Omental fat pad (tissue), 4 donors: ENCODE results near the gene PTPRD. TPM values are rescaled to one million over a fixed set of nuclear protein-coding genes. Genes with fewer than 3 reads are reported as not detected.

Experiments
- ATAC-seq: fragments of 150-250 bp; one replicate; pipeline ENCODE4 v1.9.1; 2016; ENCODE audit warnings: mild to moderate bottlenecking, moderate library complexity; ENCODE audit not compliant: low FRiP score
- DNase-seq: peaks from one replicate; pipeline ENCODE4 v3.0.0-alpha.2; 2019; ENCODE audit warnings: low spot score
- total RNA-seq, 4 donors: library from RNA; depleted of rRNA; stranded (reverse); fragments of >200 nt; gene quantifications; one replicate each; pipeline ENCODE4 v1.1.0, GENCODE V29; 2016
- TF ChIP-seq, protein P1 (sequence below), 3 donors: fragments of 450-650 bp; IDR thresholded peaks; one replicate each; pipeline ENCODE4 v1.5.1; 2016 to 2017; ENCODE audit warnings: antibody characterized with exemption in 3 of 3, mild to moderate bottlenecking in 3 of 3, moderate library complexity in 2 of 3

PTPRD gene
- total RNA-seq, 4 donors from 2014 or later: 3.5 to 34.2 (median 11.2) TPM

DNA sequence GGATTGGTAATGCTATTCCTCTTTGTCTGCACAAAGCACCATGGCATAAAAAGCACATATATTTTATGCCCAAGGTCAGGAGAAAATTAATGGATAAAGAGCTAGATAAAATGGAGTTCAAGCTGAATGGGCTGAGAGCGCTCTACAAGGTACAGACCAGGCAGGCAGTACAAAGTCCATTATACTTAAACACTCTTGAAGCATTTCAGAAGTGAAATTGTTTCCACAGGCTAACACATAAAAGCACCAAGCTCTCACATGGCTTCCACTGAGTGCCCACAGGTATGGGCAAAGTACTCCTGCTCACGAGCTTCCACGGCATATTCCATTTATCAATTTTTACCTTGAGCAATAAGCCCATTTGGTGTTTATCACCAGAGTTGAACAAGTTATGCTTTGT lies 2042.0 kb downstream of the PTPRD start:
- TF ChIP-seq, protein P1, sequence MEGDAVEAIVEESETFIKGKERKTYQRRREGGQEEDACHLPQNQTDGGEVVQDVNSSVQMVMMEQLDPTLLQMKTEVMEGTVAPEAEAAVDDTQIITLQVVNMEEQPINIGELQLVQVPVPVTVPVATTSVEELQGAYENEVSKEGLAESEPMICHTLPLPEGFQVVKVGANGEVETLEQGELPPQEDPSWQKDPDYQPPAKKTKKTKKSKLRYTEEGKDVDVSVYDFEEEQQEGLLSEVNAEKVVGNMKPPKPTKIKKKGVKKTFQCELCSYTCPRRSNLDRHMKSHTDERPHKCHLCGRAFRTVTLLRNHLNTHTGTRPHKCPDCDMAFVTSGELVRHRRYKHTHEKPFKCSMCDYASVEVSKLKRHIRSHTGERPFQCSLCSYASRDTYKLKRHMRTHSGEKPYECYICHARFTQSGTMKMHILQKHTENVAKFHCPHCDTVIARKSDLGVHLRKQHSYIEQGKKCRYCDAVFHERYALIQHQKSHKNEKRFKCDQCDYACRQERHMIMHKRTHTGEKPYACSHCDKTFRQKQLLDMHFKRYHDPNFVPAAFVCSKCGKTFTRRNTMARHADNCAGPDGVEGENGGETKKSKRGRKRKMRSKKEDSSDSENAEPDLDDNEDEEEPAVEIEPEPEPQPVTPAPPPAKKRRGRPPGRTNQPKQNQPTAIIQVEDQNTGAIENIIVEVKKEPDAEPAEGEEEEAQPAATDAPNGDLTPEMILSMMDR (IDR thresholded peaks at IDR 0.05): no peak
- DNase-seq: no peak
- ATAC-seq: no peak

GRCh38 chr9:8569823-8570222 lies 2043.0 kb downstream of the PTPRD start:
- ATAC-seq (no peak), DNase-seq (no peak)
- TF ChIP-seq, protein P1 (IDR thresholded peaks at IDR 0.05): no peak

DNA sequence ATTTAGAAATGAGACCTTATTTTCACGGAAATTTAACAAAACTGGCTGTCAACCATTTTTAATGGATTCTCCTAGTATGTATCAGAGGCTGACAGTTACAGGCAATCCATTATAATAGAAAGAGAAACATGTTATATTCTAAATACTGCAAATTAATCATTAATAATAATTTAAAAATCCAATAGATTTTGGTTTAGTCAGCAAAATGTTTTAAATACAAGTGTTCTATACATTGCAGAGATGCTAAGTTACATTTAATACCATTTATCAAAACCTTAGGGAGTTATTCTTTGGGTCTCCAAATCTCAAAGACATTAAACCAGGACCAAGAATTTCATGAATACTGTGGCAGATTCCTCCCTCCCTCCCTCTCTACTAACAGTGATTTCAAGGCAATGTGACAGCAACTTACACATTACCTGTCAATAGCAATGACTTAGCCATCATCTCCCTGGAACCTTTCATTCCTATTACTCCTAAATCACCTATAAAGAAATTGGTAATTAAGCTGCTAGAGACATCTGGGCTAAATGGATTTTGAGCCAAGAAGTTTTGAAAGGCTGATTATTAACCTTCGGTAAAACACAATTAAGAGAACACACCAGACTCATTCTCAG lies 2044.7 kb downstream of the PTPRD start:
- DNase-seq (no peak), ATAC-seq (no peak)
- TF ChIP-seq, protein P1 (IDR thresholded peaks at IDR 0.05): no peak

GRCh38 chr9:8564960-8565359 lies 2047.8 kb downstream of the PTPRD start:
- TF ChIP-seq, protein P1 (IDR thresholded peaks at IDR 0.05): no peak
- DNase-seq (no peak), ATAC-seq (no peak)

DNA sequence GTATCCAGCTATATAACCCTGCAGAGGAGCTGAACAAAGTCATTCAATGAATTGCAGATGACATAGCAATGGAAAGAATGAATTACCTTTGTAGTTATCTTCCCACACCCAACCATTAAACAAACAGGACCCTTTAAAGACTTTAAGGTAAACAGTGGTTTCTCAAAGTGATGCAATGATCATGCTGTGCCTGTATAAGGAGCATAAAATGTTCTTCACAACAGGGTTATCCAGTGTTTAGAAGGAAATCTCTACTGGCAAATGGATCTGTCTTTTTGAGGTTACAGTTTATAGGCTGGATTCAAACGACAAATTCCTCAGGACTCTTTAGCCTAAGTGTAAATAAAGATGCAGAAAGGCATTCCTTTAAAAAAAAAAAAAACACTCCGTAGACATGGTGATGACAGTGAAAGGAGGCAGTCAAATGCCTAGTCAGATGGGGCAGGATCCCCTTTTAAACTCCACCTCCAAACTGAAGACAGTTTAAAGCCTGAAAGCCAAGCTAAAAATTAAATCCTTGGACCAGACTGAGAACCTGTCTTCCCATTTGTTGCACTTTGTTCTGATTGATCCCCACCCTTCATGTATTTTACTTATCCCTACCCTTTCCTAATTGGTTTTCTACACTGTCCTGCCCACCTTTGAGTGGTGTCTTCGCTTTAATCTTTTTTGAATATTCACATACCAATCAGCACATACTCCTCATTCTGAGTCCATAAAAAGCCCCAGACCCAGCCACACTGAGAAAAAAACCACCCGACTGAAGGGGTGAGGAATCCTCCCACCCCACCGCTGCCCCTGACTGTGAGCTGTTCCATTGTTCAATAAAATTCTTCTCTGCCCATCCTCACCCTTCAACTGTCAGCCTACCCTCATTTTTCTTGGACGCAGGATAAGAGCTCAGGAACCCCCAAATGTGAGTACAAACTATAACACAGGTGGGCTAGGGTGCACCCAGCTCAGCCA lies 2052.0 kb downstream of the PTPRD start:
- DNase-seq (no peak), ATAC-seq (no peak)
- TF ChIP-seq, protein P1 (IDR thresholded peaks at IDR 0.05): no peak

DNA sequence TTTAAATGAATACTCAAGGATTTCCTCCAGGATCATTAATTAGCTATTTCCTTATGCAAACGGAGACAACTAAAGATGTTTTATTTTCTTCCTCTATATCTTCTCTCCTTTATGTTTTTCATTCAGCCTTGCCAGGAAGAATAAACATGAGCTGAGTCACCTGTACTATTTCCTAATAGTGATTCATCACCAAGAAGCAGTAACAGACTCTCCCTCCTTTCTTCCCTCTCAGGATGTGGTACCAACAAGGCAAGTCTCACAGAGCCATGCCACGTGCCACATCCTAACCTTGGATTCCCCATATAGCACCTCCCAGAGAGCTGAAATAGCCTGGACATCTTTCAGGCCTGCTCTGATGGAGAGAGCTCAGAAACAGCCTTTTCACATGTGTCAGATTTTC lies 2054.6 kb downstream of the PTPRD start:
- ATAC-seq (no peak), DNase-seq (no peak)
- TF ChIP-seq, protein P1 (IDR thresholded peaks at IDR 0.05): no peak
